ENCODE results near the gene SEMA6A.

- TF ChIP-seq CTCF (IDR thresholded peaks at IDR 0.05) (no peak), POLR2A (IDR thresholded peaks at IDR 0.05; ENCODE audit: low read length) (no peak), REST (IDR thresholded peaks at IDR 0.05) (no peak)
Measured at GRCh38 chr5:116487045-116487444, 87.6 kb downstream of the SEMA6A start.

All from A549 (cell line).